ENCODE data around the gene POLR3K.
"Not testable (repeated sequence)": the region's sequence is repeated elsewhere in the genome, so short reads cannot be mapped to it uniquely, and the experiment has no call there.

The POLR3K gene

DNA sequence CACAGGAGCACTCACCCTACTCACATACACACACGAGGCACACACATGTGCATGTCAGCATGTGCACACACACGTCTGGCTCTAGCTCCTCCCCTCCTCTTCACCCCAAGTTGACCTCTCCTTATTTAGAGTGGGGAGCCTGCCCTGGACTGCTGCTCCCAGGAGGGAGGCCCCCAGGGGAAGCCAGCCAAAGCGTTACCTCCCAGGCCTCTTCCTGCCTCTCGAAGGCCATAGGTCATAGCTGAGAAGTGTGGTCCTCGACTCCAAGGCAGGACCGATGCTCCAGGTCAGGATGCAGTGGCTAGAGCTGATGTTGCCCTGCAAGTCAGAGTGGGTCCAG is 18.8 kb downstream of the POLR3K start:
- Histone ChIP-seq H3K4me3 (ENCODE audit: low read length) (no peak overlapping the region), H3K9me3 (replicated peaks; ENCODE audit: insufficient read depth, low read length) (no peaks in the 10 kb centered on the region), H2AFZ (ENCODE audit: low read length) (no peak overlapping the region), H3K4me1 (ENCODE audit: low read length) (peaks cover 17% of the 10 kb centered on the region), H3K27me3 (replicated peaks; ENCODE audit: insufficient read depth, low read length) (no peaks in the 10 kb centered on the region), H4K20me1 (ENCODE audit: insufficient read depth, low read length) (no peaks in the 10 kb centered on the region), H3K9me2 (replicated peaks; ENCODE audit: insufficient read depth, low read length) (no peaks in the 10 kb centered on the region), H3K9ac (ENCODE audit: low read length) (no peak overlapping the region), H3K36me3 (replicated peaks; ENCODE audit: insufficient read depth, low read length) (no peaks in the 10 kb centered on the region), H3K79me2 (ENCODE audit: low read length) (no peaks in the 10 kb centered on the region), H3F3A (ENCODE audit: insufficient read depth, low read length) (peaks cover 7% of the 10 kb centered on the region), H3K4me2 (ENCODE audit: low read depth, low read length) (no peak overlapping the region), H3K27ac (ENCODE audit: low read length) (no peak overlapping the region)
- no peak for DNase-seq
- TF ChIP-seq, protein P1, sequence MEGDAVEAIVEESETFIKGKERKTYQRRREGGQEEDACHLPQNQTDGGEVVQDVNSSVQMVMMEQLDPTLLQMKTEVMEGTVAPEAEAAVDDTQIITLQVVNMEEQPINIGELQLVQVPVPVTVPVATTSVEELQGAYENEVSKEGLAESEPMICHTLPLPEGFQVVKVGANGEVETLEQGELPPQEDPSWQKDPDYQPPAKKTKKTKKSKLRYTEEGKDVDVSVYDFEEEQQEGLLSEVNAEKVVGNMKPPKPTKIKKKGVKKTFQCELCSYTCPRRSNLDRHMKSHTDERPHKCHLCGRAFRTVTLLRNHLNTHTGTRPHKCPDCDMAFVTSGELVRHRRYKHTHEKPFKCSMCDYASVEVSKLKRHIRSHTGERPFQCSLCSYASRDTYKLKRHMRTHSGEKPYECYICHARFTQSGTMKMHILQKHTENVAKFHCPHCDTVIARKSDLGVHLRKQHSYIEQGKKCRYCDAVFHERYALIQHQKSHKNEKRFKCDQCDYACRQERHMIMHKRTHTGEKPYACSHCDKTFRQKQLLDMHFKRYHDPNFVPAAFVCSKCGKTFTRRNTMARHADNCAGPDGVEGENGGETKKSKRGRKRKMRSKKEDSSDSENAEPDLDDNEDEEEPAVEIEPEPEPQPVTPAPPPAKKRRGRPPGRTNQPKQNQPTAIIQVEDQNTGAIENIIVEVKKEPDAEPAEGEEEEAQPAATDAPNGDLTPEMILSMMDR (IDR thresholded peaks at IDR 0.05; ENCODE audit: low read length) = no peak
- TF ChIP-seq EZH2phosphoT487 (IDR thresholded peaks at IDR 0.05; ENCODE audit: low read length) (no peak), EZH2 (optimal IDR thresholded peaks at IDR 0.05; ENCODE audit: low read depth, low read length) (no peak)

DNA sequence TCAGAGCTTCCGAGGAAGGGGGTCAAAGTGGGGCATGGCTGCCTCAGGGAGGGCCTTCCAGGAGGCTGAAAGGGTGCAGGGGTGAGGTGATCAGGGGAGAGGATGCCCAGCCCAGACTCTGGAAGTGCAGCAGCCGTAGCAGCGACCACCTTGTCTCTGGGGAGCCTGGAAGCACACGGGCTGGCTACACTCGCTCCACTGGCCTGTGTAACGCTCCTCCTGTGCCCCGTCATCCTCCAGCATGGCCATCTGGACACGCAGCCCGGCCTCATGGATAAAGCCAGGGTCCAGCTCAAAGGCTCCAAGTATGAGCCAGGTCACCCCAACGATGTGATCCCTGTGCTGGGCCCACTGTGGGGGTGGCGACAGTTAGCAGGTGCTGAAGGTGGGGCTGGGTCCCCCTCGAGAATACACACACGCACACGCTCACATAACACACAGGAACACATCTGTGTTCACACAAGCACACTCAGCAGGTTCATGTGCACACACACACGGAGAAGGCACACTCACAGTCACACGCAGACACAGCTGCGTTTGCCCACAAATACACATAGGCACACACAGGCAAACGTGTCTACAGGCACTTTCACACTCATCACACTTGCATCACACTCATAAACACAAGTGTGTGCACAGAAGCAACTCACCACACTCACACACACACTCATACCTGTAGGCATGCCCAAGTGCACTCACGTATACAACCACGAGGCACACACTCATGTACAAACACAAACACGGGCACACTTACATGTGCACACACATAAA is 19.3 kb downstream of the POLR3K start:
- TF ChIP-seq EZH2phosphoT487 (IDR thresholded peaks at IDR 0.05; ENCODE audit: low read length) = no peak
- TF ChIP-seq, protein P1 (IDR thresholded peaks at IDR 0.05; ENCODE audit: low read length) = no peak
- no peak for TF ChIP-seq EZH2 (optimal IDR thresholded peaks at IDR 0.05; ENCODE audit: low read depth, low read length)

DNA sequence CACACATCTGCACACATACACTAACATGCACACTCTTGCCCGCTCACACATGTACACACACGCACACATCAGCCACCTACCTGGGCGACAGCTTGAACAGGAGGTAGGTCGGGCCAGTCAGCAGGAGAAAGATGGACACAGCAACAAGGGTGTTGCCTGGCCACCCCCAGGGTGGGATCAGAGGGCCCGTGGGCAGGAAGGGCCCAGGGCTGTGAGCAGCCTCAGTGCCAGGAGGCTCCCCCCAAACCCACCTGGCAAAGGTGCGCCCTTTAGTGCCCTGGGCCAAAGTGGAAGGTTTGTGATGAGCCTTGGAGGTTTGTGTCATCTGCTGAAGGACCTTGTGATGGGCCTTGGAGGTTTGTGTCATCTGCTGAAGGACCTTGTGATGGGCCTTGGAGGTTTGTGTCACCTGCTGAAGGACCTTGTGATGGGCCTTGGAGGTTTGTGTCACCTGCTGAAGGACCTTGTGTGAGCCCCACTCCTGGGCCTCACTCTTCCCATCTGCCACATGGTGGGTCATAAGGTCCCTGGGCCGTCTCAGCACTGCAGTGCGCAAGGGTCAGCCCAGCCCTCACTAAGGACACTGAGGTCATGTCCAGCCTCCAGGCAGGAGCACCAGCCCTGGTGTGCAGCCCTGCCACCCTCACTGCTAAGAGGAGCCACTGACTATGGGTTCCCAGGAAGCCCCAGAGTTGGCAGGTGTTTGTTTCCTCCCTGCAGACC is 20.1 kb downstream of the POLR3K start:
- not testable (repeated sequence) for H3K36me3 ChIP-seq (replicated peaks; ENCODE audit: insufficient read depth, low read length); H3K4me3 ChIP-seq (ENCODE audit: low read length); DNase-seq; H3K9me3 ChIP-seq (replicated peaks; ENCODE audit: insufficient read depth, low read length); H3K27ac ChIP-seq (ENCODE audit: low read length); H3K79me2 ChIP-seq (ENCODE audit: low read length); H3K9ac ChIP-seq (ENCODE audit: low read length); H3K4me2 ChIP-seq (ENCODE audit: low read depth, low read length); H4K20me1 ChIP-seq (ENCODE audit: insufficient read depth, low read length); H3K4me1 ChIP-seq (ENCODE audit: low read length); H2AFZ ChIP-seq (ENCODE audit: low read length); H3K27me3 ChIP-seq (replicated peaks; ENCODE audit: insufficient read depth, low read length); H3F3A ChIP-seq (ENCODE audit: insufficient read depth, low read length); H3K9me2 ChIP-seq (replicated peaks; ENCODE audit: insufficient read depth, low read length)

More for the DNA sequence above, 19.3 kb downstream of the POLR3K start:
- peaks cover 12% of the 10 kb centered on the region for H3K4me1 ChIP-seq (ENCODE audit: low read length)
- no peaks in the 10 kb centered on the region for H3K79me2 ChIP-seq (ENCODE audit: low read length)
- H3K4me2 ChIP-seq (ENCODE audit: low read depth, low read length) = no peak overlapping the region
- no peak overlapping the region for H2AFZ ChIP-seq (ENCODE audit: low read length)
- H3F3A ChIP-seq (ENCODE audit: insufficient read depth, low read length) = peaks cover 2% of the 10 kb centered on the region; the same call in 1 of the 2 replicates
- no peaks in the 10 kb centered on the region for H3K36me3 ChIP-seq (replicated peaks; ENCODE audit: insufficient read depth, low read length)
- no peaks in the 10 kb centered on the region for H3K9me3 ChIP-seq (replicated peaks; ENCODE audit: insufficient read depth, low read length)
- no peaks in the 10 kb centered on the region for H3K27me3 ChIP-seq (replicated peaks; ENCODE audit: insufficient read depth, low read length)
- H4K20me1 ChIP-seq (ENCODE audit: insufficient read depth, low read length) = no peaks in the 10 kb centered on the region
- no peaks in the 10 kb centered on the region for H3K9me2 ChIP-seq (replicated peaks; ENCODE audit: insufficient read depth, low read length)
- H3K9ac ChIP-seq (ENCODE audit: low read length) = no peak overlapping the region
- no peak for DNase-seq
- H3K4me3 ChIP-seq (ENCODE audit: low read length) = no peak overlapping the region
- no peak overlapping the region for H3K27ac ChIP-seq (ENCODE audit: low read length)

DNA sequence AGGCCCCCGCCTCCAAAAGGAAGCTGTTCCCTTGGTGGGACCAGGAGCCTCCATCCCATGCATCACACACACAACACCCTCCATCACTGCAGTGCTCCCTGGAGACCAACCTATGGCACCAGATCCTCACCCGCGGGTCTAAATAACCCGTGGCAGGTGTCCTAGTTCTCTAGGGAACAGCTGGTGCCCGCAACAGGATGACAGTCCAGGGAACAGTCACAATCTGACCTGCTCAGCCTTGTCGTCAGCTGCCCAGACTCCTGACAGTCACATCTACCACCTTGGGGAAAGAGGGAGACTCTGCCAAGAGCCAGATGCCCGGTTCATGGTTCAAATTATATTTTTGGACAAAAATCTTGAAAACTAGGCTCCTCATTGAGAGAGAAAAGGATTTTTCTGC is 22.8 kb downstream of the POLR3K start:
- not testable (repeated sequence) for H3K4me2 ChIP-seq (ENCODE audit: low read depth, low read length); H3K4me1 ChIP-seq (ENCODE audit: low read length); H3K36me3 ChIP-seq (replicated peaks; ENCODE audit: insufficient read depth, low read length)

DNA sequence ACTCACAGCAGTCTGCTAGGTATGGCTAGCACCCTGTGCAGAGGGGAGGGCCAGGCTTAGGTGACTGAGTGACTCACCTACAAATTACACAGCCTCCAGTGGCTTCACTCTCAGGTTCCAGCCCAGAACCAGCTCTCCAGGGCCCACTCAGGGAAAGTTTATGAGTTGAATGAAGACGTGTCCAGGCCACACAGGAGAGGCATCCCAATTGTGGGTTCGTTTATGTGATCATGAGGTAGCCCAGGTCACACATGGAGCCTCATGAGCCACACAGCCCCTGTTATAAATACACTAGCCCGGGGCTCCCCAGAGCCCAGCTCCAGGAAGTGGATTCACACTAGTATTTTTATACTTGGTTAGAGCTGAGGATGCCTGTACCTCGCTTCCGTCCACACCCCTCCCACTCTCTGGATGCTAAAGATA is 27.5 kb downstream of the POLR3K start:
- not testable (repeated sequence) for H3K36me3 ChIP-seq (replicated peaks; ENCODE audit: insufficient read depth, low read length); H3K4me1 ChIP-seq (ENCODE audit: low read length); H3K9ac ChIP-seq (ENCODE audit: low read length); H2AFZ ChIP-seq (ENCODE audit: low read length); H3K9me3 ChIP-seq (replicated peaks; ENCODE audit: insufficient read depth, low read length); DNase-seq; H3K79me2 ChIP-seq (ENCODE audit: low read length); H3K27ac ChIP-seq (ENCODE audit: low read length); H4K20me1 ChIP-seq (ENCODE audit: insufficient read depth, low read length); H3K4me2 ChIP-seq (ENCODE audit: low read depth, low read length); H3K4me3 ChIP-seq (ENCODE audit: low read length); H3K27me3 ChIP-seq (replicated peaks; ENCODE audit: insufficient read depth, low read length); H3K9me2 ChIP-seq (replicated peaks; ENCODE audit: insufficient read depth, low read length); H3F3A ChIP-seq (ENCODE audit: insufficient read depth, low read length)

More for the DNA sequence above, 22.8 kb downstream of the POLR3K start:
- not testable (repeated sequence) for H3F3A ChIP-seq (ENCODE audit: insufficient read depth, low read length); H3K79me2 ChIP-seq (ENCODE audit: low read length); DNase-seq; H4K20me1 ChIP-seq (ENCODE audit: insufficient read depth, low read length); H3K9ac ChIP-seq (ENCODE audit: low read length); H2AFZ ChIP-seq (ENCODE audit: low read length); H3K27ac ChIP-seq (ENCODE audit: low read length); H3K27me3 ChIP-seq (replicated peaks; ENCODE audit: insufficient read depth, low read length); H3K9me2 ChIP-seq (replicated peaks; ENCODE audit: insufficient read depth, low read length); H3K4me3 ChIP-seq (ENCODE audit: low read length); H3K9me3 ChIP-seq (replicated peaks; ENCODE audit: insufficient read depth, low read length)

DNA sequence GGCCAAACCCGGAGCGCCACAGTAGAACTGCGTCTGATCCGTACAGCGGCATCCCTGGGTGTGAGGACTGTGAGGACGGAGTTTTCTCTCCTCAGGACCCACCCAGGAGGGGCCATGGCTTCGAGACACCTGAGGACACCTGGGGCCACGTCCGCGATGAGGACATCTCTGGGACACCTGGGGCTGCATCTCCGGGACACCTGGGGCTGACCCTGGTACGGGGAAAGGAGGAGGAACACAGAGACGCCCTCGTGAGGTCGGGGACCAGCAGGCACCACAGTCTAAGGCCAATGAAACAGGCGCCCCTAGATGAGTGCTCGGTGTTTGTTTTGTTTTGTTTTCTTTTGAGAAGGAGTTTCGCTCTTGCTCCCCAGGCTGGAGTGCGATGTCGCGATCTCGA is 29.3 kb downstream of the POLR3K start:
- not testable (repeated sequence) for H3K36me3 ChIP-seq (replicated peaks; ENCODE audit: insufficient read depth, low read length); H3K4me3 ChIP-seq (ENCODE audit: low read length); H3K4me2 ChIP-seq (ENCODE audit: low read depth, low read length)

More for the DNA sequence above, 29.3 kb downstream of the POLR3K start:
- H3K79me2 ChIP-seq (ENCODE audit: low read length); H2AFZ ChIP-seq (ENCODE audit: low read length); DNase-seq; H3K27me3 ChIP-seq (replicated peaks; ENCODE audit: insufficient read depth, low read length); H3K9me3 ChIP-seq (replicated peaks; ENCODE audit: insufficient read depth, low read length); H4K20me1 ChIP-seq (ENCODE audit: insufficient read depth, low read length); H3F3A ChIP-seq (ENCODE audit: insufficient read depth, low read length); H3K27ac ChIP-seq (ENCODE audit: low read length); H3K9me2 ChIP-seq (replicated peaks; ENCODE audit: insufficient read depth, low read length); H3K4me1 ChIP-seq (ENCODE audit: low read length); H3K9ac ChIP-seq (ENCODE audit: low read length): not testable (repeated sequence)
